ENCODE results near the gene TCFL5.

TCFL5 gene

DNA sequence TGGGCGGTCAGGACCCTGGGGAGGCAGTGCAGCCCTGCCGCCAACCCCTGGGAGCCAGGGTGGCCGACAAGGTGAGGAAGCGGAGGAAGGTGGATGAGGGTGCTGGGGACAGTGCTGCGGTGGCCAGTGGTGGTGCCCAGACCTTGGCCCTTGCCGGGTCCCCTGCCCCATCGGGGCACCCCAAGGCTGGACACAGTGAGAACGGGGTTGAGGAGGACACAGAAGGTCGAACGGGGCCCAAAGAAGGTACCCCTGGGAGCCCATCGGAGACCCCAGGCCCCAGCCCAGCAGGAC is 48.8 kb downstream of the TCFL5 start:
- no peak overlapping the region for H3K18ac ChIP-seq (ENCODE audit: low read depth in 1 of 2, low read length in 2 of 2)
- WGBS = 97% methylated on average over 9 of the region's 11 CpGs
- no peak overlapping the region for H3K23ac ChIP-seq (ENCODE audit: low read length in 2 of 2)
- H2AFZ ChIP-seq (ENCODE audit: low read depth, low read length) = no peak overlapping the region
- no peak overlapping the region for H3K4me2 ChIP-seq (ENCODE audit: low read length, poor library complexity, severe bottlenecking)
- peaks cover 28% of the 10 kb centered on the region for H3K4me1 ChIP-seq (ENCODE audit: control insufficient read depth, insufficient read depth, low read depth, low read length)
- H2AK5ac ChIP-seq (ENCODE audit: low read length, severe bottlenecking) = no peak overlapping the region
- no peaks in the 10 kb centered on the region for H3K9me3 ChIP-seq (ENCODE audit: control insufficient read depth, low read length)
- no peak overlapping the region for H4K91ac ChIP-seq (ENCODE audit: low read length)
- no peak overlapping the region for H3K9ac ChIP-seq (ENCODE audit: low read length)
- no peak for DNase-seq
- no peak overlapping the region for H3K4me3 ChIP-seq (ENCODE audit: insufficient read depth in 1 of 2, low read depth in 1 of 2, low read length in 2 of 2)
- H2BK12ac ChIP-seq (ENCODE audit: low read length in 2 of 2) = no peak overlapping the region
- peaks cover 25 to 30% of the 10 kb centered on the region in 2 experiments for H3K27me3 ChIP-seq (ENCODE audit: control insufficient read depth in 1 of 2, insufficient read depth in 1 of 2, low read length in 2 of 2)
- no peak overlapping the region for H3K4ac ChIP-seq (ENCODE audit: low read depth in 1 of 2, low read length in 2 of 2)
- H2BK5ac ChIP-seq (ENCODE audit: low read depth, low read length, poor library complexity, severe bottlenecking) = no peak overlapping the region
- no peak overlapping the region for H3K27ac ChIP-seq (ENCODE audit: low read length, poor library complexity, severe bottlenecking)
- H3K79me1 ChIP-seq (replicated peaks; ENCODE audit: low read length, poor library complexity, severe bottlenecking) = peaks cover 19% of the 10 kb centered on the region
- H2BK120ac ChIP-seq (ENCODE audit: low read depth, low read length) = no peak overlapping the region
- no peak overlapping the region for H4K8ac ChIP-seq (ENCODE audit: low read length)
- peaks cover 47 to 64% of the 10 kb centered on the region in 2 experiments for H3K36me3 ChIP-seq (ENCODE audit: control insufficient read depth in 1 of 2, insufficient read depth in 2 of 2, low read depth in 1 of 2, low read length in 2 of 2)
- H3K14ac ChIP-seq (ENCODE audit: low read length in 2 of 2) = no peak overlapping the region
- no peak overlapping the region for H2BK15ac ChIP-seq (ENCODE audit: low read depth, poor library complexity, severe bottlenecking)

DNA sequence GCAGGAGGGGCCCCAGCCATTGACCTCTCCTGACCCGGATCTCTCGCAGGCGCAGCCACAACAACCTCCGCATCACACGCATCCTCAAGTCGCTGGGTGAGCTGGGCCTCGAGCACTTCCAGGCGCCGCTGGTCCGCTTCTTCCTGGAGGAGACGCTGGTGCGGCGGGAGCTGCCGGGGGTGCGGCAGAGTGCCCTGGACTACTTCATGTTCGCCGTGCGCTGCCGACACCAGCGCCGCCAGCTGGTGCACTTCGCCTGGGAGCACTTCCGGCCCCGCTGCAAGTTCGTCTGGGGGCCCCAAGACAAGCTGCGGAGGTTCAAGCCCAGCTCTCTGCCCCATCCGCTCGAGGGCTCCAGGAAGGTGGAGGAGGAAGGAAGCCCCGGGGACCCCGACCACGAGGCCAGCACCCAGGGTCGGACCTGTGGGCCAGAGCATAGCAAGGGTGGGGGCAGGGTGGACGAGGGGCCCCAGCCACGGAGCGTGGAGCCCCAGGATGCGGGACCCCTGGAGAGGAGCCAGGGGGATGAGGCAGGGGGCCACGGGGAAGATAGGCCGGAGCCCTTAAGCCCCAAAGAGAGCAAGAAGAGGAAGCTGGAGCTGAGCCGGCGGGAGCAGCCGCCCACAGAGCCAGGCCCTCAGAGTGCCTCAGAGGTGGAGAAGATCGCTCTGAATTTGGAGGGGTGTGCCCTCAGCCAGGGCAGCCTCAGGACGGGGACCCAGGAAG is 49.3 kb downstream of the TCFL5 start:
- H3K4ac ChIP-seq (ENCODE audit: low read depth in 1 of 2, low read length in 2 of 2) = no peak overlapping the region
- H3K14ac ChIP-seq (ENCODE audit: low read length in 2 of 2) = no peak overlapping the region
- no peak overlapping the region for H2BK15ac ChIP-seq (ENCODE audit: low read depth, poor library complexity, severe bottlenecking)
- peaks cover 21 to 25% of the 10 kb centered on the region in 2 experiments for H3K27me3 ChIP-seq (ENCODE audit: control insufficient read depth in 1 of 2, insufficient read depth in 1 of 2, low read length in 2 of 2)
- 95% methylated on average over 43 of the region's 43 CpGs for WGBS
- H4K8ac ChIP-seq (ENCODE audit: low read length) = no peak overlapping the region
- DNase-seq = no peak
- H2AK5ac ChIP-seq (ENCODE audit: low read length, severe bottlenecking) = no peak overlapping the region
- no peaks in the 10 kb centered on the region for H3K9me3 ChIP-seq (ENCODE audit: control insufficient read depth, low read length)
- H3K79me1 ChIP-seq (replicated peaks; ENCODE audit: low read length, poor library complexity, severe bottlenecking) = peaks cover 23% of the 10 kb centered on the region
- H3K18ac ChIP-seq (ENCODE audit: low read depth in 1 of 2, low read length in 2 of 2) = no peak overlapping the region
- no peak overlapping the region for H2BK120ac ChIP-seq (ENCODE audit: low read depth, low read length)
- H3K4me2 ChIP-seq (ENCODE audit: low read length, poor library complexity, severe bottlenecking) = no peak overlapping the region
- no peak overlapping the region for H2BK5ac ChIP-seq (ENCODE audit: low read depth, low read length, poor library complexity, severe bottlenecking)
- H2AFZ ChIP-seq (ENCODE audit: low read depth, low read length) = no peak overlapping the region
- H3K36me3 ChIP-seq (ENCODE audit: control insufficient read depth in 1 of 2, insufficient read depth in 2 of 2, low read depth in 1 of 2, low read length in 2 of 2) = peaks cover 52 to 69% of the 10 kb centered on the region in 2 experiments
- H3K4me1 ChIP-seq (ENCODE audit: control insufficient read depth, insufficient read depth, low read depth, low read length) = peaks cover 28% of the 10 kb centered on the region
- no peak overlapping the region for H3K4me3 ChIP-seq (ENCODE audit: insufficient read depth in 1 of 2, low read depth in 1 of 2, low read length in 2 of 2)
- H3K9ac ChIP-seq (ENCODE audit: low read length) = no peak overlapping the region
- no peak overlapping the region for H4K91ac ChIP-seq (ENCODE audit: low read length)
- no peak overlapping the region for H2BK12ac ChIP-seq (ENCODE audit: low read length in 2 of 2)
- no peak overlapping the region for H3K27ac ChIP-seq (ENCODE audit: low read length, poor library complexity, severe bottlenecking)
- no peak overlapping the region for H3K23ac ChIP-seq (ENCODE audit: low read length in 2 of 2)

DNA sequence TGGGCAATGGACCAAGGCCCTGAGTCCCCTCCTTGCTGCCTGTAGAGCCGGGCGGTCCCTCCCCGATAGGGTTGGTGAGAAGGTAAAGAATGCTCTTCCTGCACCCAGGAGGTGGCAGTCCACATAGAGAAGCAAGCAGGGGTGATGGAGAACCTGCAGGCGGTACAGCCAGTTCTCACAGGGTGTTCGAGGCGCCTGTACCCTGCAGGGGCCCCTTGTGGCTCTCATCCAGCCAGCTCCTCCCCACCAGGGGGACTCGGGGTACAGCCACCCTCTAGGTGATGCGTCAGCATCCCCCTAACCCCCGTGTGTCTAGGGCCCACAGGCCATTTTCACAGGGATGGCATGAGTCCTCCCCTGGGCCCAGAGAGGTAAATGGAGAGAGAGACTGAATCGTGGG is 49.9 kb downstream of the TCFL5 start:
- H3K4ac ChIP-seq (ENCODE audit: low read depth in 1 of 2, low read length in 2 of 2) = no peak overlapping the region
- no peak overlapping the region for H4K8ac ChIP-seq (ENCODE audit: low read length)
- H3K4me2 ChIP-seq (ENCODE audit: low read length, poor library complexity, severe bottlenecking) = no peak overlapping the region
- H3K18ac ChIP-seq (ENCODE audit: low read depth in 1 of 2, low read length in 2 of 2) = no peak overlapping the region
- no peak overlapping the region for H3K27ac ChIP-seq (ENCODE audit: low read length, poor library complexity, severe bottlenecking)
- 95% methylated on average over 10 of the region's 10 CpGs for WGBS
- H2BK12ac ChIP-seq (ENCODE audit: low read length in 2 of 2) = no peak overlapping the region
- no peak overlapping the region for H2BK120ac ChIP-seq (ENCODE audit: low read depth, low read length)
- H3K23ac ChIP-seq (ENCODE audit: low read length in 2 of 2) = no peak overlapping the region
- no peaks in the 10 kb centered on the region for H3K9me3 ChIP-seq (ENCODE audit: control insufficient read depth, low read length)
- peaks cover 52 to 75% of the 10 kb centered on the region in 2 experiments for H3K36me3 ChIP-seq (ENCODE audit: control insufficient read depth in 1 of 2, insufficient read depth in 2 of 2, low read depth in 1 of 2, low read length in 2 of 2)
- H2BK15ac ChIP-seq (ENCODE audit: low read depth, poor library complexity, severe bottlenecking) = no peak overlapping the region
- DNase-seq = no peak
- peaks cover 27% of the 10 kb centered on the region for H3K79me1 ChIP-seq (replicated peaks; ENCODE audit: low read length, poor library complexity, severe bottlenecking)
- peaks cover 21% of the 10 kb centered on the region in 2 experiments for H3K27me3 ChIP-seq (ENCODE audit: control insufficient read depth in 1 of 2, insufficient read depth in 1 of 2, low read length in 2 of 2)
- peaks cover 28% of the 10 kb centered on the region for H3K4me1 ChIP-seq (ENCODE audit: control insufficient read depth, insufficient read depth, low read depth, low read length)
- no peak overlapping the region for H3K9ac ChIP-seq (ENCODE audit: low read length)
- H2AFZ ChIP-seq (ENCODE audit: low read depth, low read length) = no peak overlapping the region
- H2BK5ac ChIP-seq (ENCODE audit: low read depth, low read length, poor library complexity, severe bottlenecking) = no peak overlapping the region
- H4K91ac ChIP-seq (ENCODE audit: low read length) = no peak overlapping the region
- H3K14ac ChIP-seq (ENCODE audit: low read length in 2 of 2) = no peak overlapping the region
- H2AK5ac ChIP-seq (ENCODE audit: low read length, severe bottlenecking) = no peak overlapping the region
- H3K4me3 ChIP-seq (ENCODE audit: insufficient read depth in 1 of 2, low read depth in 1 of 2, low read length in 2 of 2) = no peak overlapping the region

DNA sequence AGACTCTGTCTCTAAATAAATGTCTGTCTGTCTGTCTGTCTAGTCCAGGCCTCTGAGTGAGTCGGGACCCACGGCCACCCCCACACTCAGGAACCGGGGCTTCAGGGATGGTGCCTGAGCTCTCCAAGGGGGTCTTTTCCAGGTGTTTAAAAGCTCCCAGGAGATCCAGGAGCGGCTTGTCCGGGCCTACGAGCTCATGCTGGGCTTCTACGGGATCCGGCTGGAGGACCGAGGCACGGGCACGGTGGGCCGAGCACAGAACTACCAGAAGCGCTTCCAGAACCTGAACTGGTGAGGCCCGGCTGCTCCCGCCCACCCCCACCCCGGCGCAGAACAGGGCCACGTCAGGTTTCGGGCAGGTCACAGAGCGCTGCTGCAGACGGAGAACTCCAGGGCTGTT is 50.3 kb downstream of the TCFL5 start:
- H3K36me3 ChIP-seq (ENCODE audit: control insufficient read depth in 1 of 2, insufficient read depth in 2 of 2, low read depth in 1 of 2, low read length in 2 of 2) = peaks cover 52 to 78% of the 10 kb centered on the region in 2 experiments
- H2BK12ac ChIP-seq (ENCODE audit: low read length in 2 of 2) = no peak overlapping the region
- no peak overlapping the region for H2AFZ ChIP-seq (ENCODE audit: low read depth, low read length)
- no peak overlapping the region for H4K8ac ChIP-seq (ENCODE audit: low read length)
- 96% methylated on average over 21 of the region's 21 CpGs for WGBS
- no peak overlapping the region for H2BK120ac ChIP-seq (ENCODE audit: low read depth, low read length)
- H4K91ac ChIP-seq (ENCODE audit: low read length) = no peak overlapping the region
- no peak overlapping the region for H3K27ac ChIP-seq (ENCODE audit: low read length, poor library complexity, severe bottlenecking)
- no peak overlapping the region for H3K4me2 ChIP-seq (ENCODE audit: low read length, poor library complexity, severe bottlenecking)
- DNase-seq = no peak
- H3K79me1 ChIP-seq (replicated peaks; ENCODE audit: low read length, poor library complexity, severe bottlenecking) = peaks cover 29% of the 10 kb centered on the region
- H3K9me3 ChIP-seq (ENCODE audit: control insufficient read depth, low read length) = no peaks in the 10 kb centered on the region
- no peak overlapping the region for H3K4me3 ChIP-seq (ENCODE audit: insufficient read depth in 1 of 2, low read depth in 1 of 2, low read length in 2 of 2)
- H3K4ac ChIP-seq (ENCODE audit: low read depth in 1 of 2, low read length in 2 of 2) = no peak overlapping the region
- H2BK15ac ChIP-seq (ENCODE audit: low read depth, poor library complexity, severe bottlenecking) = no peak overlapping the region
- no peak overlapping the region for H3K9ac ChIP-seq (ENCODE audit: low read length)
- H2BK5ac ChIP-seq (ENCODE audit: low read depth, low read length, poor library complexity, severe bottlenecking) = no peak overlapping the region
- H2AK5ac ChIP-seq (ENCODE audit: low read length, severe bottlenecking) = no peak overlapping the region
- no peak overlapping the region for H3K23ac ChIP-seq (ENCODE audit: low read length in 2 of 2)
- no peak overlapping the region for H3K18ac ChIP-seq (ENCODE audit: low read depth in 1 of 2, low read length in 2 of 2)
- H3K14ac ChIP-seq (ENCODE audit: low read length in 2 of 2) = no peak overlapping the region
- peaks cover 18 to 19% of the 10 kb centered on the region in 2 experiments for H3K27me3 ChIP-seq (ENCODE audit: control insufficient read depth in 1 of 2, insufficient read depth in 1 of 2, low read length in 2 of 2)
- H3K4me1 ChIP-seq (ENCODE audit: control insufficient read depth, insufficient read depth, low read depth, low read length) = peaks cover 28% of the 10 kb centered on the region

Measured in mesenchymal stem cell (in vitro differentiated cells and primary cell).